K562 (cell line): ENCODE measurements around the gene STPG2. TPM values are rescaled to one million over a fixed set of nuclear protein-coding genes. Genes with fewer than 3 reads are reported as not detected.

Experiments used
- ATAC-seq: fragments of 200-7000 bp; cut with Tn5 transposase; 3 replicates; pipeline ENCODE4 v1.9.1; 2020; ENCODE audit warnings: moderate library complexity
- BruUV-seq: library from RNA; stranded (reverse); fragments of 400-500 nt; replicated peaks from 2 replicates; lab custom pipeline; 2021; lab: Mats Ljungman, UMichigan
- CTCF ChIA-PET: fragments of 300-600 bp; formaldehyde crosslinking; extraction: SDS; loops from one replicate; lab custom pipeline; 2021; ENCODE audit warnings: low intra/inter-chr PET ratio; lab: Yijun Ruan, JAX
- POLR2A ChIA-PET: fragments of 300-600, 350-650 bp; sonication (Branson Sonifier 250); formaldehyde crosslinking; extraction: SDS; loops from one replicate; lab custom pipeline; 2021; ENCODE audit warnings: antibody characterized with exemption, inconsistent platforms; lab: Yijun Ruan, JAX
- DNase-seq, 4 experiments: peaks; one replicate each; pipeline versions ENCODE4 v3.0.0 to v3.0.0-alpha.2; 2011 to 2018; ENCODE audit warnings: low spot score in 3 of 4, mixed read lengths in 3 of 4; ENCODE audit errors: extremely low read depth in 1 of 4
- FAIRE-seq: peaks from 2 replicates; lab custom pipeline; 2011; peaks lifted over from hg19 to GRCh38; lab: Jason Lieb, UNC
- H2AFZ ChIP-seq: 2 replicates; pipeline ENCODE4 v1.6.0; 2011; ENCODE audit warnings: low read depth, low read length, control low read depth, inconsistent platforms
- H3K27ac ChIP-seq: fragments of 200-600 bp; 3 replicates; pipeline ENCODE4 v1.8.0; 2011; ENCODE audit warnings: low read depth, mild to moderate bottlenecking, control low read depth, inconsistent platforms, low read length, moderate library complexity, mixed read lengths; ENCODE audit errors: extremely low read depth
- H3K27me3 ChIP-seq, 2 experiments: fragments of 300-600 bp in 1 of 2; 2 replicates in 1 of 2; 3 replicates in 1 of 2; pipeline versions ENCODE4 v1.6.0 to v1.8.0; 2011; ENCODE audit warnings: inconsistent platforms in 2 of 2, low read length in 2 of 2, mild to moderate bottlenecking in 1 of 2, mixed read lengths in 1 of 2, moderate library complexity in 1 of 2; ENCODE audit not compliant: control insufficient read depth in 2 of 2, insufficient read depth in 2 of 2
- H3K36me3 ChIP-seq: fragments of 300-600 bp; 3 replicates; pipeline ENCODE4 v1.8.0; 2011; ENCODE audit warnings: mild to moderate bottlenecking, low read length, inconsistent platforms; ENCODE audit not compliant: control insufficient read depth, insufficient read depth
- H3K4me1 ChIP-seq, 2 experiments: fragments of 200-600 bp in 1 of 2; replicated peaks in 1 of 2; 2 replicates in 1 of 2; 3 replicates in 1 of 2; pipeline versions ENCODE4 v1.5.1 to v1.8.0; 2011; ENCODE audit warnings: inconsistent platforms in 2 of 2, low read length in 2 of 2, mild to moderate bottlenecking in 1 of 2, mixed read lengths in 1 of 2, moderate library complexity in 1 of 2; ENCODE audit not compliant: control insufficient read depth in 2 of 2, insufficient read depth in 2 of 2
- H3K4me2 ChIP-seq: 2 replicates; pipeline ENCODE4 v1.6.1; 2011; ENCODE audit warnings: low read length, control low read depth, inconsistent platforms, mixed read lengths; ENCODE audit not compliant: insufficient read depth
- H3K4me3 ChIP-seq: fragments of 200-600 bp; sonication (generic), shearing (Covaris generic); 2 replicates; pipeline ENCODE4 v1.5.1; 2016; ENCODE audit warnings: control low read depth, inconsistent platforms
- H3K79me2 ChIP-seq: fragments of 200-600 bp; 3 replicates; pipeline ENCODE4 v1.8.0; 2011; ENCODE audit warnings: low read length, inconsistent platforms; ENCODE audit not compliant: control insufficient read depth, insufficient read depth
- H3K9ac ChIP-seq, 2 experiments: 2 replicates each; pipeline versions ENCODE4 v1.6.0 to v1.6.1; 2011; ENCODE audit warnings: low read depth in 2 of 2, low read length in 2 of 2, control low read depth in 1 of 2, inconsistent platforms in 1 of 2, mild to moderate bottlenecking in 1 of 2, mixed read lengths in 1 of 2; ENCODE audit not compliant: insufficient read depth in 1 of 2
- H3K9me1 ChIP-seq: one replicate; pipeline ENCODE4 v1.6.0; 2011; ENCODE audit warnings: inconsistent platforms, mild to moderate bottlenecking, low read length, moderate library complexity; ENCODE audit not compliant: control insufficient read depth, insufficient read depth
- H3K9me3 ChIP-seq: replicated peaks from 2 replicates; pipeline ENCODE4 v1.5.1; 2011; ENCODE audit warnings: low read depth, low read length, inconsistent platforms; ENCODE audit not compliant: control insufficient read depth, insufficient read depth
- H4K20me1 ChIP-seq: replicated peaks from 2 replicates; pipeline ENCODE4 v1.6.1; 2011; ENCODE audit warnings: low read length, inconsistent platforms, mixed read lengths; ENCODE audit not compliant: control insufficient read depth, insufficient read depth
- CTCF ChIP-seq, 3 experiments: IDR thresholded peaks in 2 of 3; conservative IDR thresholded peaks in 1 of 3; 2 replicates each; pipeline ENCODE4 v1.5.1; 2011 to 2012; ENCODE audit warnings: low read length in 3 of 3, mild to moderate bottlenecking in 3 of 3, control low read depth in 2 of 3, improper control_type of control experiment in 1 of 3, inconsistent platforms in 1 of 3, low read depth in 1 of 3, mixed read lengths in 1 of 3, moderate library complexity in 1 of 3; ENCODE audit not compliant: insufficient read depth in 2 of 3
- MTA3 ChIP-seq: fragments of 450-650 bp; formaldehyde crosslinking; IDR thresholded peaks from 2 replicates; pipeline ENCODE4 v1.6.1; 2017; ENCODE audit warnings: mild to moderate bottlenecking, borderline replicate concordance
- RAD21 ChIP-seq, 2 experiments: fragments of 250-450 bp in 1 of 2; fragments of 450-650 bp in 1 of 2; sonication (Bioruptor Pico) in 1 of 2; formaldehyde crosslinking in 1 of 2; IDR thresholded peaks in 1 of 2; conservative IDR thresholded peaks in 1 of 2; 2 replicates each; pipeline versions ENCODE4 v1.4.0 to v1.8.0; 2020 to 2022; ENCODE audit warnings: mild to moderate bottlenecking in 2 of 2, moderate library complexity in 1 of 2
- THAP7 ChIP-seq: fragments of 250-450 bp; sonication (Bioruptor Pico); IDR thresholded peaks from 2 replicates; pipeline ENCODE4 v1.5.0; 2021
- ZNF12 ChIP-seq: sonication (generic); formaldehyde crosslinking; IDR thresholded peaks from 2 replicates; pipeline ENCODE4 v1.4.0; 2020; ENCODE audit warnings: mild to moderate bottlenecking, missing genetic modification reagents
- ZNF354B ChIP-seq: fragments of 250-450 bp; sonication (Bioruptor Pico); IDR thresholded peaks from 2 replicates; pipeline ENCODE4 v1.4.0; 2020
- WGBS: fragments of 100-300 bp; shearing (Covaris generic); methylation state at CpG from one replicate; pipeline ENCODE4 v1.1.6; 2016; ENCODE audit warnings: low coverage, mixed read lengths; ENCODE audit not compliant: insufficient coverage; ENCODE audit errors: missing lambda C conversion rate; 5-methylcytosine and 5-hydroxymethylcytosine counted together
- in situ Hi-C: fragments of 300-500 bp; cut with MboI; formaldehyde crosslinking; loops from 4 replicates; pipeline ENCODE4 v1.15.0; 2018; ENCODE audit warnings: inconsistent platforms, mixed read lengths
- intact Hi-C: fragments of 100-400 bp; cut with micrococcal nuclease; formaldehyde crosslinking; loops from 2 replicates; pipeline ENCODE4 v1.14.2; 2022
- polyA plus RNA-seq, 8 experiments: library from polyadenylated mRNA; depleted of rRNA in 4 of 8; stranded (reverse) in 5 of 8; unstranded in 3 of 8; fragments of >200 nt; fragmentation: Nextera tagmentation in 2 of 8; fragmentation: Illumina TruSeq in 1 of 8; extraction: Ambion mirVana in 2 of 8; extraction: Trizol in 1 of 8; gene quantifications; 2 replicates each; pipeline versions ENCODE4 v1.2.1 to v1.2.3, GENCODE V29; 2011 to 2014; ENCODE audit warnings: inconsistent platforms in 1 of 8, missing spikeins in 1 of 8
- total RNA-seq, 7 experiments: library from RNA; depleted of rRNA in 6 of 7; stranded (reverse); fragments of >200 nt in 6 of 7; fragmentation: Illumina TruSeq in 2 of 7; extraction: Trizol in 2 of 7; gene quantifications; 2 replicates each; pipeline versions ENCODE4 v1.2.1 to v1.2.3, GENCODE V29; 2011 to 2021; ENCODE audit warnings: low replicate concordance in 1 of 7

Gene STPG2
- total and polyA plus RNA-seq, 9 of the 15 experiments (the other 6 are each of a cell fraction or from before 2014, with no cell fraction given), result not detected

- TF ChIP-seq ZNF354B (CRISPR knock-in tag), result no peak
- no peak for TF ChIP-seq MTA3
- TF ChIP-seq ZNF12 (CRISPR knock-in tag), result no peak
Measured at GRCh38 chr4:98117363-98117762, 25.9 kb downstream of the STPG2 start (continued).

GRCh38 chr4:98113012-98113411 is 30.3 kb downstream of the STPG2 start:
- WGBS, result 3% methylated on average over 3 of the region's 3 CpGs
- intact Hi-C loops, result no loop called here
- no peaks in the 10 kb centered on the region for H3K4me1 ChIP-seq
- no peak overlapping the region for H2AFZ ChIP-seq
- TF ChIP-seq RAD21 (CRISPR knock-in tag; conservative IDR thresholded peaks at IDR 0.05 in 1 of 2, IDR thresholded peaks at IDR 0.05 in 1 of 2), result peak; percentile 60 to 61
- no peak for TF ChIP-seq THAP7
- TF ChIP-seq CTCF (IDR thresholded peaks at IDR 0.05 in 2 of 3, conservative IDR thresholded peaks at IDR 0.05 in 1 of 3; ENCODE audit: insufficient read depth in 2 of 3, low read depth in 1 of 3, low read length in 3 of 3), result peak; percentile 23 to 46 (median 24); a peak in 3 of 6 replicates
- TF ChIP-seq, all 486 proteins: peak for 2
- peak in 3 of 4 experiments; percentile 8 to 11 (median 10) for DNase-seq
- no peak for FAIRE-seq
- Histone ChIP-seq H4K20me1 (no peaks in the 10 kb centered on the region), H3K27ac (no peak overlapping the region), H3K36me3 (no peaks in the 10 kb centered on the region), H3K9me1 (no peaks in the 10 kb centered on the region), H3K9me3 (no peaks in the 10 kb centered on the region), H3K4me3 (no peak overlapping the region), H3K4me2 (no peak overlapping the region), H3K79me2 (no peaks in the 10 kb centered on the region), H3K27me3 (no peaks in the 10 kb centered on the region), H3K9ac (no peak overlapping the region)
- peak; percentile 70 for ATAC-seq
- in situ Hi-C loops, result no loop called here
- ChIA-PET CTCF (interaction anchor here (0.6 kb wide), 1 partner anchor 1739 kb away, joined by 3 read pairs; no protein-coding TSS in a partner anchor), POLR2A (no interaction called here)
- no TSS peak for BruUV-seq
